GM21360 (cell line): ENCODE data around the gene MPZL1.

ENCODE experiments used
- ATAC-seq: cut with Tn5 transposase; IDR thresholded peaks from one replicate; pipeline ENCODE4 v1.9.1; 2021; ENCODE audit warnings: mild to moderate bottlenecking, moderate library complexity; ENCODE audit not compliant: unreplicated experiment

Gene MPZL1

GRCh38 chr1:167748906-167749305 is 27.1 kb downstream of the MPZL1 start:
- no peak for ATAC-seq

GRCh38 chr1:167749741-167750140 is 28.0 kb downstream of the MPZL1 start:
- no peak for ATAC-seq

GRCh38 chr1:167750641-167751040 is 28.9 kb downstream of the MPZL1 start:
- ATAC-seq, result no peak

- no peak for ATAC-seq
Measured at GRCh38 chr1:167751676-167752075, 29.9 kb downstream of the MPZL1 start.

- no peak for ATAC-seq
Measured at GRCh38 chr1:167752219-167752985, 30.6 kb downstream of the MPZL1 start.

GRCh38 chr1:167755654-167756053 is 33.9 kb downstream of the MPZL1 start:
- no peak for ATAC-seq

GRCh38 chr1:167756730-167757405 is 35.1 kb downstream of the MPZL1 start:
- ATAC-seq, result no peak

- ATAC-seq, result no peak
Measured at GRCh38 chr1:167757433-167758309, 35.9 kb downstream of the MPZL1 start.

GRCh38 chr1:167761400-167761799 is 39.6 kb downstream of the MPZL1 start:
- no peak for ATAC-seq

GRCh38 chr1:167762061-167762746 is 40.4 kb downstream of the MPZL1 start:
- ATAC-seq, result no peak

GRCh38 chr1:167763525-167764220 is 41.9 kb downstream of the MPZL1 start:
- no peak for ATAC-seq

GRCh38 chr1:167764458-167765330 is 42.9 kb downstream of the MPZL1 start:
- ATAC-seq, result no peak

- no peak for ATAC-seq
Measured at GRCh38 chr1:167765496-167765895, 43.7 kb downstream of the MPZL1 start.

- no peak for ATAC-seq
Measured at GRCh38 chr1:167766538-167766937, 44.8 kb downstream of the MPZL1 start.

GRCh38 chr1:167767761-167768160 is 46.0 kb downstream of the MPZL1 start:
- ATAC-seq, result no peak

GRCh38 chr1:167770127-167770526 is 48.3 kb downstream of the MPZL1 start:
- no peak for ATAC-seq

- no peak for ATAC-seq
Measured at GRCh38 chr1:167772436-167772835, 50.7 kb downstream of the MPZL1 start.

- no peak for ATAC-seq
Measured at GRCh38 chr1:167773516-167773915, 51.7 kb downstream of the MPZL1 start.

GRCh38 chr1:167774710-167775109 is 52.9 kb downstream of the MPZL1 start:
- no peak for ATAC-seq
